Measurements from ENCODE around the gene CDKN2D.

GRCh38 chr19:10543059-10543419 lies 25.7 kb downstream of the CDKN2D start:
- TF ChIP-seq POLR2A (IDR thresholded peaks at IDR 0.05; ENCODE audit: low read depth, low read length) (no peak), POLR2AphosphoS5 (IDR thresholded peaks at IDR 0.05; ENCODE audit: low read depth, low read length) (no peak)
